GM23338 (cell line): ENCODE measurements around the gene SBK1. TPM values are rescaled to one million over a fixed set of nuclear protein-coding genes. Genes with fewer than 3 reads are reported as not detected.

Experiments used
- ATAC-seq: fragments of 200-7000 bp; cut with Tn5 transposase; 3 replicates; pipeline ENCODE4 v1.9.1; 2020
- DNase-seq: peaks from one replicate; pipeline ENCODE4 v3.0.0-alpha.2; 2015; ENCODE audit warnings: low spot score
- H2AFZ ChIP-seq: fragments of 200-600 bp; sonication (generic); 2 replicates; pipeline ENCODE4 v1.8.0; 2016; ENCODE audit warnings: antibody characterized with exemption, mild to moderate bottlenecking, moderate library complexity
- H3F3A ChIP-seq: fragments of 200-600 bp; sonication (generic); replicated peaks from 2 replicates; pipeline ENCODE4 v1.8.0; 2017; ENCODE audit warnings: antibody characterized with exemption, mixed run types, low read depth
- H3K27ac ChIP-seq: fragments of 200-600 bp; sonication (generic); 2 replicates; pipeline ENCODE4 v1.6.1; 2016; ENCODE audit warnings: low read depth
- H3K27me3 ChIP-seq: fragments of 200-600 bp; sonication (generic); 2 replicates; pipeline ENCODE4 v1.8.0; 2016; ENCODE audit warnings: mild to moderate bottlenecking, mixed run types, moderate library complexity; ENCODE audit not compliant: insufficient read depth
- H3K36me3 ChIP-seq: fragments of 200-600 bp; sonication (generic); 2 replicates; pipeline ENCODE4 v1.8.0; 2016; ENCODE audit warnings: mild to moderate bottlenecking; ENCODE audit not compliant: insufficient read depth
- H3K4me1 ChIP-seq: fragments of 200-600 bp; sonication (generic); 2 replicates; pipeline ENCODE4 v1.8.0; 2016; ENCODE audit warnings: mild to moderate bottlenecking, moderate library complexity; ENCODE audit not compliant: insufficient read depth
- H3K4me2 ChIP-seq: fragments of 200-600 bp; sonication (generic); 2 replicates; pipeline ENCODE4 v1.7.1; 2017; ENCODE audit warnings: mixed run types
- H3K4me3 ChIP-seq: fragments of 200-600 bp; sonication (generic); 2 replicates; pipeline ENCODE4 v1.6.1; 2016; ENCODE audit warnings: mixed run types
- H3K79me2 ChIP-seq: fragments of 200-600 bp; sonication (generic); replicated peaks from 2 replicates; pipeline ENCODE4 v1.8.0; 2017; ENCODE audit warnings: mild to moderate bottlenecking; ENCODE audit not compliant: insufficient read depth
- H3K9me2 ChIP-seq: fragments of 200-600 bp; sonication (generic); 2 replicates; pipeline ENCODE4 v1.8.0; 2017; ENCODE audit not compliant: insufficient read depth
- H4K20me1 ChIP-seq: fragments of 200-600 bp; sonication (generic); replicated peaks from 2 replicates; pipeline ENCODE4 v1.8.0; 2017; ENCODE audit warnings: mild to moderate bottlenecking; ENCODE audit not compliant: insufficient read depth
- H3K27ac Mint-ChIP-seq: 2 replicates; pipeline ENCODE4 v1.8.0; 2020; ENCODE audit warnings: inconsistent platforms, mild to moderate bottlenecking, moderate library complexity, mixed read lengths
- H3K27me3 Mint-ChIP-seq: 3 replicates; pipeline ENCODE4 v1.8.0; 2022; ENCODE audit warnings: low read depth, mild to moderate bottlenecking, moderate library complexity, mixed read lengths, inconsistent platforms; ENCODE audit not compliant: insufficient read depth, poor library complexity
- H3K36me3 Mint-ChIP-seq: 3 replicates; pipeline ENCODE4 v1.8.0; 2021; ENCODE audit warnings: low read depth, mild to moderate bottlenecking, inconsistent platforms, moderate library complexity, mixed read lengths
- H3K4me1 Mint-ChIP-seq: 3 replicates; pipeline ENCODE4 v1.8.0; 2020; ENCODE audit warnings: mild to moderate bottlenecking, inconsistent platforms, mixed read lengths
- H3K4me3 Mint-ChIP-seq: 3 replicates; pipeline ENCODE4 v1.8.0; 2021; ENCODE audit warnings: moderate library complexity, mild to moderate bottlenecking, inconsistent platforms, mixed read lengths
- H3K9me3 Mint-ChIP-seq: 3 replicates; pipeline ENCODE4 v1.8.0; 2020; ENCODE audit warnings: moderate library complexity, mild to moderate bottlenecking, inconsistent platforms, mixed read lengths
- CREB1 ChIP-seq: fragments of 250-450 bp; sonication (Bioruptor Pico); IDR thresholded peaks from 2 replicates; pipeline ENCODE4 v1.5.0; 2020; ENCODE audit warnings: low read depth, mild to moderate bottlenecking, moderate library complexity
- EZH2 ChIP-seq: fragments of 200-600 bp; sonication (generic); IDR thresholded peaks from one replicate; pipeline ENCODE4 v1.8.0; 2017; ENCODE audit warnings: antibody characterized with exemption, mild to moderate bottlenecking, low read depth; ENCODE audit not compliant: unreplicated experiment
- EZH2phosphoT487 ChIP-seq: fragments of 200-600 bp; sonication (generic); IDR thresholded peaks from one replicate; pipeline ENCODE4 v1.8.1; 2018; ENCODE audit warnings: antibody characterized with exemption; ENCODE audit not compliant: unreplicated experiment
- JUNB ChIP-seq: IDR thresholded peaks from one replicate; pipeline ENCODE4 v1.6.1; 2016; ENCODE audit warnings: antibody characterized with exemption; ENCODE audit not compliant: unreplicated experiment
- NANOG ChIP-seq: IDR thresholded peaks from 2 replicates; pipeline ENCODE4 v1.6.1; 2016; ENCODE audit warnings: antibody characterized with exemption, borderline replicate concordance
- POLR2AphosphoS5 ChIP-seq: IDR thresholded peaks from 2 replicates; pipeline ENCODE4 v1.6.1; 2016; ENCODE audit warnings: antibody characterized with exemption, low read depth
- STAT1 ChIP-seq: IDR thresholded peaks from one replicate; pipeline ENCODE4 v1.6.1; 2016; ENCODE audit warnings: antibody characterized with exemption; ENCODE audit not compliant: unreplicated experiment
- ZNF114 ChIP-seq: fragments of 250-450 bp; sonication (Bioruptor Pico); IDR thresholded peaks from 2 replicates; pipeline ENCODE4 v1.5.0; 2020; ENCODE audit warnings: mild to moderate bottlenecking, moderate library complexity
- ZNF331 ChIP-seq: fragments of 250-450 bp; sonication (Bioruptor Pico); IDR thresholded peaks from 2 replicates; pipeline ENCODE4 v1.5.0; 2020; ENCODE audit warnings: low read depth, mild to moderate bottlenecking, moderate library complexity
- polyA plus RNA-seq: library from polyadenylated mRNA; unstranded; fragments of >200 nt; fragmentation: Nextera tagmentation; extraction: Ambion mirVana; gene quantifications from 2 replicates; pipeline ENCODE4 v1.2.1, GENCODE V29; 2016
- total RNA-seq: library from RNA; depleted of rRNA; stranded (reverse); fragments of >200 nt; shearing (Covaris generic); gene quantifications from 2 replicates; pipeline ENCODE4 v1.2.3, GENCODE V29; 2014
- TF ChIP-seq, protein P1 (sequence below): fragments of 250-450 bp; sonication (Bioruptor Pico); IDR thresholded peaks from 2 replicates; pipeline ENCODE4 v1.5.0; 2020; ENCODE audit warnings: mild to moderate bottlenecking, moderate library complexity
- TF ChIP-seq, protein P2 (sequence below), 2 experiments: fragments of 200-600 bp in 1 of 2; sonication (generic) in 1 of 2; conservative IDR thresholded peaks; 2 replicates each; pipeline versions ENCODE4 v1.5.1 to v1.6.1; 2016 to 2017; ENCODE audit warnings: antibody characterized with exemption in 2 of 2, low read depth in 2 of 2, mild to moderate bottlenecking in 2 of 2, moderate library complexity in 1 of 2
- TF ChIP-seq, protein P3 (sequence below): IDR thresholded peaks from 2 replicates; pipeline ENCODE4 v1.6.1; 2016; ENCODE audit warnings: antibody characterized with exemption
- TF ChIP-seq, protein P4 (sequence below): IDR thresholded peaks from one replicate; pipeline ENCODE4 v1.6.1; 2018; ENCODE audit warnings: antibody characterized with exemption; ENCODE audit not compliant: unreplicated experiment

The SBK1 gene
- total and polyA plus RNA-seq, 2 experiments from 2014 or later, result 23.9 to 68.1 TPM

DNA sequence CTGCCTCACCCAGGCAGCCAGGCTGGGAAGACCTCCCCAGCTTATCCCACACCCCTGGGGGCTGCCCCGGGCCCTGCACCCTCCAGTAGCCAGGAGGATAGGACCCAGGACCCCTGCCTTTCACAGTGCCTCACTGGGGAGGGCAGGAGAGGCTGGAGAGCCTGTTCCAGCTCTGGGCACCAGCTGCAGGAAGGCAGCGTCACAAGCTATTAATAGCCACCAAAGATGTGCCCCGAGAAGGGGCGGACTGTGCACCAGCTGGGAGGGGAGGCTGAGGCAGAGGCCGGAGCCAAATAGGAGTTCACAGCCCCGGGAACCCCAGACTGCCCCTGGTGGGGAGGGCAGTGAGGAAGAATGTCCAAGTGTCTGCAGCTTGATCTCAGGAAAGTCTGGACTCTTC lies 8.8 kb downstream of the SBK1 start:
- Mint-ChIP-seq H3K27me3 (peaks cover 11% of the 10 kb centered on the region), H3K27ac (no peak overlapping the region), H3K4me1 (peaks cover 28% of the 10 kb centered on the region), H3K9me3 (no peaks in the 10 kb centered on the region), H3K36me3 (peaks cover 53% of the 10 kb centered on the region), H3K4me3 (no peak overlapping the region)
- no peak overlapping the region for H2AFZ ChIP-seq
- H3K27me3 ChIP-seq, result no peaks in the 10 kb centered on the region
- H3K79me2 ChIP-seq, result peaks cover 88% of the 10 kb centered on the region
- no peak overlapping the region for H3K4me2 ChIP-seq
- peaks cover 53% of the 10 kb centered on the region for H4K20me1 ChIP-seq
- H3K4me1 ChIP-seq, result peaks cover 11% of the 10 kb centered on the region
- no peaks in the 10 kb centered on the region for H3K9me2 ChIP-seq
- 0 out of 2 replicates have a peak, but pooled peaks cover 7% of the 10 kb centered on the region for H3F3A ChIP-seq
- no peak overlapping the region for H3K4me3 ChIP-seq
- no peak overlapping the region for H3K27ac ChIP-seq
- no peak for DNase-seq
- ATAC-seq, result no peak
- TF ChIP-seq STAT1, result no peak
- TF ChIP-seq, protein P1, sequence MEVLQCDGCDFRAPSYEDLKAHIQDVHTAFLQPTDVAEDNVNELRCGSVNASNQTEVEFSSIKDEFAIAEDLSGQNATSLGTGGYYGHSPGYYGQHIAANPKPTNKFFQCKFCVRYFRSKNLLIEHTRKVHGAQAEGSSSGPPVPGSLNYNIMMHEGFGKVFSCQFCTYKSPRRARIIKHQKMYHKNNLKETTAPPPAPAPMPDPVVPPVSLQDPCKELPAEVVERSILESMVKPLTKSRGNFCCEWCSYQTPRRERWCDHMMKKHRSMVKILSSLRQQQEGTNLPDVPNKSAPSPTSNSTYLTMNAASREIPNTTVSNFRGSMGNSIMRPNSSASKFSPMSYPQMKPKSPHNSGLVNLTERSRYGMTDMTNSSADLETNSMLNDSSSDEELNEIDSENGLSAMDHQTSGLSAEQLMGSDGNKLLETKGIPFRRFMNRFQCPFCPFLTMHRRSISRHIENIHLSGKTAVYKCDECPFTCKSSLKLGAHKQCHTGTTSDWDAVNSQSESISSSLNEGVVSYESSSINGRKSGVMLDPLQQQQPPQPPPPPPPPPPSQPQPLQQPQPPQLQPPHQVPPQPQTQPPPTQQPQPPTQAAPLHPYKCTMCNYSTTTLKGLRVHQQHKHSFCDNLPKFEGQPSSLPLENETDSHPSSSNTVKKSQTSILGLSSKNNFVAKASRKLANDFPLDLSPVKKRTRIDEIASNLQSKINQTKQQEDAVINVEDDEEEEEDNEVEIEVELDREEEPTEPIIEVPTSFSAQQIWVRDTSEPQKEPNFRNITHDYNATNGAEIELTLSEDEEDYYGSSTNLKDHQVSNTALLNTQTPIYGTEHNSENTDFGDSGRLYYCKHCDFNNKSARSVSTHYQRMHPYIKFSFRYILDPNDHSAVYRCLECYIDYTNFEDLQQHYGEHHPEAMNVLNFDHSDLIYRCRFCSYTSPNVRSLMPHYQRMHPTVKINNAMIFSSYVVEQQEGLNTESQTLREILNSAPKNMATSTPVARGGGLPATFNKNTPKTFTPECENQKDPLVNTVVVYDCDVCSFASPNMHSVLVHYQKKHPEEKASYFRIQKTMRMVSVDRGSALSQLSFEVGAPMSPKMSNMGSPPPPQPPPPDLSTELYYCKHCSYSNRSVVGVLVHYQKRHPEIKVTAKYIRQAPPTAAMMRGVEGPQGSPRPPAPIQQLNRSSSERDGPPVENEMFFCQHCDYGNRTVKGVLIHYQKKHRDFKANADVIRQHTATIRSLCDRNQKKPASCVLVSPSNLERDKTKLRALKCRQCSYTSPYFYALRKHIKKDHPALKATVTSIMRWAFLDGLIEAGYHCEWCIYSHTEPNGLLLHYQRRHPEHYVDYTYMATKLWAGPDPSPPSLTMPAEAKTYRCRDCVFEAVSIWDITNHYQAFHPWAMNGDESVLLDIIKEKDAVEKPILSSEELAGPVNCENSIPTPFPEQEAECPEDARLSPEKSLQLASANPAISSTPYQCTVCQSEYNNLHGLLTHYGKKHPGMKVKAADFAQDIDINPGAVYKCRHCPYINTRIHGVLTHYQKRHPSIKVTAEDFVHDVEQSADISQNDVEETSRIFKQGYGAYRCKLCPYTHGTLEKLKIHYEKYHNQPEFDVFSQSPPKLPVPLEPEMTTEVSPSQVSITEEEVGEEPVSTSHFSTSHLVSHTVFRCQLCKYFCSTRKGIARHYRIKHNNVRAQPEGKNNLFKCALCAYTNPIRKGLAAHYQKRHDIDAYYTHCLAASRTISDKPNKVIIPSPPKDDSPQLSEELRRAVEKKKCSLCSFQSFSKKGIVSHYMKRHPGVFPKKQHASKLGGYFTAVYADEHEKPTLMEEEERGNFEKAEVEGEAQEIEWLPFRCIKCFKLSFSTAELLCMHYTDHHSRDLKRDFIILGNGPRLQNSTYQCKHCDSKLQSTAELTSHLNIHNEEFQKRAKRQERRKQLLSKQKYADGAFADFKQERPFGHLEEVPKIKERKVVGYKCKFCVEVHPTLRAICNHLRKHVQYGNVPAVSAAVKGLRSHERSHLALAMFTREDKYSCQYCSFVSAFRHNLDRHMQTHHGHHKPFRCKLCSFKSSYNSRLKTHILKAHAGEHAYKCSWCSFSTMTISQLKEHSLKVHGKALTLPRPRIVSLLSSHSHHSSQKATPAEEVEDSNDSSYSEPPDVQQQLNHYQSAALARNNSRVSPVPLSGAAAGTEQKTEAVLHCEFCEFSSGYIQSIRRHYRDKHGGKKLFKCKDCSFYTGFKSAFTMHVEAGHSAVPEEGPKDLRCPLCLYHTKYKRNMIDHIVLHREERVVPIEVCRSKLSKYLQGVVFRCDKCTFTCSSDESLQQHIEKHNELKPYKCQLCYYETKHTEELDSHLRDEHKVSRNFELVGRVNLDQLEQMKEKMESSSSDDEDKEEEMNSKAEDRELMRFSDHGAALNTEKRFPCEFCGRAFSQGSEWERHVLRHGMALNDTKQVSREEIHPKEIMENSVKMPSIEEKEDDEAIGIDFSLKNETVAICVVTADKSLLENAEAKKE, result no peak
- no peak for TF ChIP-seq CREB1 (CRISPR knock-in tag)
- no peak for TF ChIP-seq EZH2
- no peak for TF ChIP-seq EZH2phosphoT487
- TF ChIP-seq, protein P2, sequence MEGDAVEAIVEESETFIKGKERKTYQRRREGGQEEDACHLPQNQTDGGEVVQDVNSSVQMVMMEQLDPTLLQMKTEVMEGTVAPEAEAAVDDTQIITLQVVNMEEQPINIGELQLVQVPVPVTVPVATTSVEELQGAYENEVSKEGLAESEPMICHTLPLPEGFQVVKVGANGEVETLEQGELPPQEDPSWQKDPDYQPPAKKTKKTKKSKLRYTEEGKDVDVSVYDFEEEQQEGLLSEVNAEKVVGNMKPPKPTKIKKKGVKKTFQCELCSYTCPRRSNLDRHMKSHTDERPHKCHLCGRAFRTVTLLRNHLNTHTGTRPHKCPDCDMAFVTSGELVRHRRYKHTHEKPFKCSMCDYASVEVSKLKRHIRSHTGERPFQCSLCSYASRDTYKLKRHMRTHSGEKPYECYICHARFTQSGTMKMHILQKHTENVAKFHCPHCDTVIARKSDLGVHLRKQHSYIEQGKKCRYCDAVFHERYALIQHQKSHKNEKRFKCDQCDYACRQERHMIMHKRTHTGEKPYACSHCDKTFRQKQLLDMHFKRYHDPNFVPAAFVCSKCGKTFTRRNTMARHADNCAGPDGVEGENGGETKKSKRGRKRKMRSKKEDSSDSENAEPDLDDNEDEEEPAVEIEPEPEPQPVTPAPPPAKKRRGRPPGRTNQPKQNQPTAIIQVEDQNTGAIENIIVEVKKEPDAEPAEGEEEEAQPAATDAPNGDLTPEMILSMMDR (conservative IDR thresholded peaks at IDR 0.05; ENCODE audit: low read depth in 2 of 2), result no peak
- no peak for TF ChIP-seq ZNF331 (CRISPR knock-in tag)
- no peak for TF ChIP-seq NANOG
- TF ChIP-seq, protein P3, sequence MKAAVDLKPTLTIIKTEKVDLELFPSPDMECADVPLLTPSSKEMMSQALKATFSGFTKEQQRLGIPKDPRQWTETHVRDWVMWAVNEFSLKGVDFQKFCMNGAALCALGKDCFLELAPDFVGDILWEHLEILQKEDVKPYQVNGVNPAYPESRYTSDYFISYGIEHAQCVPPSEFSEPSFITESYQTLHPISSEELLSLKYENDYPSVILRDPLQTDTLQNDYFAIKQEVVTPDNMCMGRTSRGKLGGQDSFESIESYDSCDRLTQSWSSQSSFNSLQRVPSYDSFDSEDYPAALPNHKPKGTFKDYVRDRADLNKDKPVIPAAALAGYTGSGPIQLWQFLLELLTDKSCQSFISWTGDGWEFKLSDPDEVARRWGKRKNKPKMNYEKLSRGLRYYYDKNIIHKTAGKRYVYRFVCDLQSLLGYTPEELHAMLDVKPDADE, result no peak
- TF ChIP-seq, protein P4, sequence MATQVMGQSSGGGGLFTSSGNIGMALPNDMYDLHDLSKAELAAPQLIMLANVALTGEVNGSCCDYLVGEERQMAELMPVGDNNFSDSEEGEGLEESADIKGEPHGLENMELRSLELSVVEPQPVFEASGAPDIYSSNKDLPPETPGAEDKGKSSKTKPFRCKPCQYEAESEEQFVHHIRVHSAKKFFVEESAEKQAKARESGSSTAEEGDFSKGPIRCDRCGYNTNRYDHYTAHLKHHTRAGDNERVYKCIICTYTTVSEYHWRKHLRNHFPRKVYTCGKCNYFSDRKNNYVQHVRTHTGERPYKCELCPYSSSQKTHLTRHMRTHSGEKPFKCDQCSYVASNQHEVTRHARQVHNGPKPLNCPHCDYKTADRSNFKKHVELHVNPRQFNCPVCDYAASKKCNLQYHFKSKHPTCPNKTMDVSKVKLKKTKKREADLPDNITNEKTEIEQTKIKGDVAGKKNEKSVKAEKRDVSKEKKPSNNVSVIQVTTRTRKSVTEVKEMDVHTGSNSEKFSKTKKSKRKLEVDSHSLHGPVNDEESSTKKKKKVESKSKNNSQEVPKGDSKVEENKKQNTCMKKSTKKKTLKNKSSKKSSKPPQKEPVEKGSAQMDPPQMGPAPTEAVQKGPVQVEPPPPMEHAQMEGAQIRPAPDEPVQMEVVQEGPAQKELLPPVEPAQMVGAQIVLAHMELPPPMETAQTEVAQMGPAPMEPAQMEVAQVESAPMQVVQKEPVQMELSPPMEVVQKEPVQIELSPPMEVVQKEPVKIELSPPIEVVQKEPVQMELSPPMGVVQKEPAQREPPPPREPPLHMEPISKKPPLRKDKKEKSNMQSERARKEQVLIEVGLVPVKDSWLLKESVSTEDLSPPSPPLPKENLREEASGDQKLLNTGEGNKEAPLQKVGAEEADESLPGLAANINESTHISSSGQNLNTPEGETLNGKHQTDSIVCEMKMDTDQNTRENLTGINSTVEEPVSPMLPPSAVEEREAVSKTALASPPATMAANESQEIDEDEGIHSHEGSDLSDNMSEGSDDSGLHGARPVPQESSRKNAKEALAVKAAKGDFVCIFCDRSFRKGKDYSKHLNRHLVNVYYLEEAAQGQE, result no peak
- no peak for TF ChIP-seq POLR2AphosphoS5
- TF ChIP-seq JUNB, result no peak
- TF ChIP-seq ZNF114 (CRISPR knock-in tag), result no peak
- H3K36me3 ChIP-seq, result peaks cover 7% of the 10 kb centered on the region; the same call in 1 of the 2 replicates
